Breast epithelium (tissue), 3 donors: ENCODE data around the gene PTPRN.

Source experiments
- POLR2A ChIP-seq: fragments of 450-650 bp; IDR thresholded peaks from one replicate; pipeline ENCODE4 v1.6.1; 2016; ENCODE audit warnings: antibody characterized with exemption, mild to moderate bottlenecking, moderate library complexity
- POLR2AphosphoS5 ChIP-seq, 3 donors: sonication (generic); formaldehyde crosslinking; IDR thresholded peaks; one replicate each; pipeline ENCODE4 v1.6.1; 2017; ENCODE audit warnings: antibody characterized with exemption in 3 of 3
- TF ChIP-seq, protein P1 (sequence below), 3 donors: fragments of 450-650 bp; IDR thresholded peaks; one replicate each; pipeline ENCODE4 v1.5.1; 2016 to 2017; ENCODE audit warnings: antibody characterized with exemption in 3 of 3, mild to moderate bottlenecking in 3 of 3, moderate library complexity in 3 of 3

DNA sequence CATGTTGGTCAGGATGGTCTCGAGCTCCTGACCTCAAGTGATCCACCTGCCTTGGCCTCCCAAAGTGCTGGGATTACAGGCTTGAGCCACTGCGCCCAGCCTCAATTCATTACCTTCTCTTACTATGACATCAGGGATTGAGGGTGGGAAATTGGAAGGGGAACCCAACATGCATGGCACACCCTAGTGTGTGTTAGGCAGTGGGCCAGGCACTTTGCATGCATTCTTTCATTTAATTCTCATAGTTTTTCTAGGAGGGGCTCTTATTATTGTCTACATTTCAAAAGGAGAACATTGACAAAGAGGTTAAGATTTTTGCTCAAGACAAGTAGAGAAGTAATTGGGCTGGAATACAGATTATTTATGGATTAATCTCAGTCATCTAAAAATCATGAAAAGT lies 40.9 kb downstream of the PTPRN start:
- TF ChIP-seq, protein P1, sequence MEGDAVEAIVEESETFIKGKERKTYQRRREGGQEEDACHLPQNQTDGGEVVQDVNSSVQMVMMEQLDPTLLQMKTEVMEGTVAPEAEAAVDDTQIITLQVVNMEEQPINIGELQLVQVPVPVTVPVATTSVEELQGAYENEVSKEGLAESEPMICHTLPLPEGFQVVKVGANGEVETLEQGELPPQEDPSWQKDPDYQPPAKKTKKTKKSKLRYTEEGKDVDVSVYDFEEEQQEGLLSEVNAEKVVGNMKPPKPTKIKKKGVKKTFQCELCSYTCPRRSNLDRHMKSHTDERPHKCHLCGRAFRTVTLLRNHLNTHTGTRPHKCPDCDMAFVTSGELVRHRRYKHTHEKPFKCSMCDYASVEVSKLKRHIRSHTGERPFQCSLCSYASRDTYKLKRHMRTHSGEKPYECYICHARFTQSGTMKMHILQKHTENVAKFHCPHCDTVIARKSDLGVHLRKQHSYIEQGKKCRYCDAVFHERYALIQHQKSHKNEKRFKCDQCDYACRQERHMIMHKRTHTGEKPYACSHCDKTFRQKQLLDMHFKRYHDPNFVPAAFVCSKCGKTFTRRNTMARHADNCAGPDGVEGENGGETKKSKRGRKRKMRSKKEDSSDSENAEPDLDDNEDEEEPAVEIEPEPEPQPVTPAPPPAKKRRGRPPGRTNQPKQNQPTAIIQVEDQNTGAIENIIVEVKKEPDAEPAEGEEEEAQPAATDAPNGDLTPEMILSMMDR (IDR thresholded peaks at IDR 0.05): no peak
- no peak for TF ChIP-seq POLR2A
- TF ChIP-seq POLR2AphosphoS5 (IDR thresholded peaks at IDR 0.05): no peak
